GM12878 (cell line): ENCODE measurements around the gene RPP40. TPM values are rescaled to one million over a fixed set of nuclear protein-coding genes. Genes with fewer than 3 reads are reported as not detected.

ENCODE experiments used
- ATAC-seq: fragments of 200-7000 bp; cut with Tn5 transposase; 3 replicates; pipeline ENCODE4 v1.9.1; 2020; ENCODE audit warnings: mild to moderate bottlenecking, moderate library complexity
- BruUV-seq: library from RNA; stranded (reverse); fragments of 400-500 nt; replicated peaks from 2 replicates; lab custom pipeline; 2021; lab: Mats Ljungman, UMichigan
- CTCF ChIA-PET: fragments of 300-600 bp; sonication (Branson Sonifier 250); formaldehyde crosslinking; extraction: SDS; loops from one replicate; lab custom pipeline; 2021; ENCODE audit warnings: inconsistent platforms; lab: Yijun Ruan, JAX
- POLR2A ChIA-PET: fragments of 350-600 bp; formaldehyde crosslinking; extraction: SDS; loops from one replicate; lab custom pipeline; 2021; ENCODE audit warnings: inconsistent platforms; lab: Charles Lee
- RAD21 ChIA-PET: fragments of 300-600 bp; sonication (Branson Sonifier 250); formaldehyde crosslinking; loops from one replicate; lab custom pipeline; 2023; ENCODE audit warnings: antibody characterized with exemption; ENCODE audit not compliant: unreplicated experiment; lab: Charles Lee
- SMC1A ChIA-PET: fragments of 300-600 bp; sonication (Branson Sonifier 250); formaldehyde crosslinking; loops from one replicate; lab custom pipeline; 2023; ENCODE audit not compliant: unreplicated experiment, uncharacterized antibody; lab: Charles Lee
- DNase-seq: peaks from one replicate; pipeline ENCODE4 v3.0.0-alpha.2; 2011; ENCODE audit warnings: low read depth, low spot score
- FAIRE-seq: peaks from 3 replicates; lab custom pipeline; 2011; peaks lifted over from hg19 to GRCh38; lab: Jason Lieb, UNC
- H2AFZ ChIP-seq: 2 replicates; pipeline ENCODE4 v1.6.0; 2011; ENCODE audit warnings: low read depth, low read length, control low read depth; ENCODE audit not compliant: control insufficient read depth
- H3K27ac ChIP-seq: 2 replicates; pipeline ENCODE4 v1.5.1; 2011; ENCODE audit warnings: control low read depth; ENCODE audit not compliant: control insufficient read depth, insufficient read depth
- H3K27me3 ChIP-seq, 2 experiments: replicated peaks in 1 of 2; 2 replicates each; pipeline versions ENCODE4 v1.6.0 to v1.6.1; 2011; ENCODE audit warnings: low read length in 1 of 2; ENCODE audit not compliant: control insufficient read depth in 2 of 2, insufficient read depth in 2 of 2
- H3K36me3 ChIP-seq, 2 experiments: 2 replicates each; pipeline ENCODE4 v1.5.1; 2011; ENCODE audit warnings: low read length in 1 of 2; ENCODE audit not compliant: control insufficient read depth in 2 of 2, insufficient read depth in 2 of 2
- H3K4me1 ChIP-seq: 2 replicates; pipeline ENCODE4 v1.6.1; 2011; ENCODE audit warnings: mild to moderate bottlenecking, low read length, moderate library complexity, mixed read lengths; ENCODE audit not compliant: control insufficient read depth, insufficient read depth
- H3K4me2 ChIP-seq: 2 replicates; pipeline ENCODE4 v1.6.0; 2011; ENCODE audit warnings: control low read depth; ENCODE audit not compliant: control insufficient read depth, insufficient read depth
- H3K4me3 ChIP-seq: fragments of 200-600 bp; sonication (generic); 2 replicates; pipeline ENCODE4 v1.5.1; 2016
- H3K79me2 ChIP-seq: 2 replicates; pipeline ENCODE4 v1.6.0; 2011; ENCODE audit warnings: low read length; ENCODE audit not compliant: control insufficient read depth, insufficient read depth
- H3K9ac ChIP-seq: 2 replicates; pipeline ENCODE4 v1.8.0; 2011; ENCODE audit warnings: low read length, control low read depth, mixed read lengths; ENCODE audit not compliant: control insufficient read depth, insufficient read depth
- H3K9me3 ChIP-seq: replicated peaks from 3 replicates; pipeline ENCODE4 v1.5.1; 2011; ENCODE audit warnings: mild to moderate bottlenecking, low read length; ENCODE audit not compliant: control insufficient read depth, insufficient read depth
- H4K20me1 ChIP-seq: 2 replicates; pipeline ENCODE4 v1.6.0; 2011; ENCODE audit not compliant: control insufficient read depth, insufficient read depth
- ATF7 ChIP-seq: fragments of 450-650 bp; IDR thresholded peaks from 2 replicates; pipeline ENCODE4 v1.6.1; 2016; ENCODE audit warnings: low read depth, mild to moderate bottlenecking
- CBFB ChIP-seq: IDR thresholded peaks from 2 replicates; pipeline ENCODE4 v1.6.1; 2016; ENCODE audit warnings: antibody characterized with exemption, low read depth
- CHD4 ChIP-seq: fragments of 200-600 bp; sonication (generic); IDR thresholded peaks from 2 replicates; pipeline ENCODE4 v1.6.1; 2016; ENCODE audit warnings: mild to moderate bottlenecking
- CREM ChIP-seq: IDR thresholded peaks from 2 replicates; pipeline ENCODE4 v1.6.1; 2014; ENCODE audit warnings: antibody characterized with exemption, low read depth
- HDGF ChIP-seq: fragments of 450-650 bp; IDR thresholded peaks from 2 replicates; pipeline ENCODE4 v1.6.1; 2016; ENCODE audit warnings: antibody characterized with exemption
- JUNB ChIP-seq: IDR thresholded peaks from 2 replicates; pipeline ENCODE4 v1.6.1; 2016; ENCODE audit warnings: antibody characterized with exemption, mild to moderate bottlenecking
- MEF2B ChIP-seq: fragments of 450-650 bp; IDR thresholded peaks from 2 replicates; pipeline ENCODE4 v1.6.1; 2018; ENCODE audit warnings: mild to moderate bottlenecking, moderate library complexity; ENCODE audit not compliant: partially characterized antibody, poor library complexity, severe bottlenecking
- NFXL1 ChIP-seq: fragments of 450-650 bp; IDR thresholded peaks from 2 replicates; pipeline ENCODE4 v1.6.1; 2017; ENCODE audit warnings: antibody characterized with exemption, mild to moderate bottlenecking, borderline replicate concordance
- POU2F2 ChIP-seq: IDR thresholded peaks from 3 replicates; pipeline ENCODE4 v1.6.1; 2011; ENCODE audit warnings: low read depth, mild to moderate bottlenecking, low read length, borderline replicate concordance
- SREBF2 ChIP-seq: IDR thresholded peaks from 2 replicates; pipeline ENCODE4 v1.6.1; 2012; ENCODE audit warnings: mild to moderate bottlenecking, low read length
- ZNF24 ChIP-seq: fragments of 450-650 bp; IDR thresholded peaks from 2 replicates; pipeline ENCODE4 v1.6.1; 2017; ENCODE audit warnings: antibody characterized with exemption, mild to moderate bottlenecking
- whole genome bisulfite sequencing: methylation state at CpG from one replicate; pipeline ENCODE4 v1.1.6; 2016; ENCODE audit warnings: low lambda C conversion rate; ENCODE audit not compliant: insufficient replicate concordance, insufficient coverage; ENCODE audit errors: missing lambda C conversion rate; 5-methylcytosine and 5-hydroxymethylcytosine counted together
- in situ Hi-C: fragments of 300-500 bp; cut with MboI; formaldehyde crosslinking; loops from 9 replicates; pipeline ENCODE4 v1.14.3; 2018; ENCODE audit warnings: mixed read lengths
- intact Hi-C: fragments of 100-400 bp; cut with micrococcal nuclease; formaldehyde crosslinking; loops from one replicate; pipeline ENCODE4 v1.14.2; 2022; ENCODE audit not compliant: unreplicated experiment
- polyA plus RNA-seq, 11 experiments: library from polyadenylated mRNA; depleted of rRNA in 4 of 11; unstranded in 6 of 11; stranded (reverse) in 5 of 11; fragments of >200 nt; fragmentation: Nextera tagmentation in 4 of 11; fragmentation: Illumina TruSeq in 1 of 11; extraction: Ambion mirVana in 4 of 11; extraction: Trizol in 1 of 11; gene quantifications; 1 replicate in 1 of 11; 2 replicates in 10 of 11; pipeline versions ENCODE4 v1.2.1 to v1.2.3, GENCODE V29; 2011 to 2016; ENCODE audit warnings: inconsistent platforms in 2 of 11, missing spikeins in 2 of 11, low read depth in 1 of 11
- total RNA-seq, 4 experiments: library from RNA; depleted of rRNA in 3 of 4; stranded (reverse); fragments of >200 nt in 3 of 4; fragmentation: Illumina TruSeq in 1 of 4; extraction: Trizol in 1 of 4; gene quantifications; 2 replicates each; pipeline versions ENCODE4 v1.2.1 to v1.2.3, GENCODE V29; 2013 to 2021
- TF ChIP-seq, protein P1 (sequence below): IDR thresholded peaks from 2 replicates; pipeline ENCODE4 v1.6.1; 2012; ENCODE audit warnings: low read length, inconsistent platforms

RPP40 gene
- total and polyA plus RNA-seq, 10 of the 15 experiments (the other 5 are each of a cell fraction or from before 2014, with no cell fraction given): 5.6 to 46.3 (median 21.7) TPM

DNA sequence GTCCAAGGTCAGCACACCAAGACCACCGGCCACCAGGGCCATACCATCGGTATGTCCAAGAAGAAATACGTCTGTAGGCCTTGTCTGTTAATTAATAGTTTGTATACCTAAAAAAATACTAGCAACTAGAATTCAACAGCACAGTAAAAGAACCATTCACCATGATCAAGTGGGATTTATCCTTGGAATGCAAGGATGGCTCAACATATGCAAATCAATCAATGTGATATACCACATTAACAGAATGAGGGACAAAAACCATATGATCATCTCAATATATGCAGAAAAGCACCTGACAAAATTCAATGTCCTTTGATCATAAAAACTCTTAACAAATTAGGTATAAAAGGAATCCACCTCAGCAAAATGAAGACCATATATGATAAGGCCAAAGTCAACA, 24.4 kb downstream of the RPP40 start:
- Histone ChIP-seq H3K36me3 (no peaks in the 10 kb centered on the region), H3K4me1 (no peaks in the 10 kb centered on the region), H3K9ac (no peak overlapping the region), H3K27ac (no peak overlapping the region), H3K27me3 (no peaks in the 10 kb centered on the region; a peak in 1 of 4 replicates), H3K4me2 (no peak overlapping the region), H2AFZ (no peak overlapping the region), H4K20me1 (no peaks in the 10 kb centered on the region), H3K9me3 (peaks cover 1% of the 10 kb centered on the region; the same call in 1 of the 3 replicates), H3K79me2 (no peaks in the 10 kb centered on the region), H3K4me3 (no peak overlapping the region)
- intact Hi-C loops (no loop called here), in situ Hi-C loops (no loop called here)
- ChIA-PET RAD21 (no interaction called here), SMC1A (no interaction called here), CTCF (no interaction called here), POLR2A (no interaction called here)
- no peak for FAIRE-seq
- no TSS peak for BruUV-seq
- ATAC-seq: no peak
- 43% methylated on average over 3 of the region's 3 CpGs for WGBS
- DNase-seq: no peak
- TF ChIP-seq MEF2B: no peak
- TF ChIP-seq, protein P1, sequence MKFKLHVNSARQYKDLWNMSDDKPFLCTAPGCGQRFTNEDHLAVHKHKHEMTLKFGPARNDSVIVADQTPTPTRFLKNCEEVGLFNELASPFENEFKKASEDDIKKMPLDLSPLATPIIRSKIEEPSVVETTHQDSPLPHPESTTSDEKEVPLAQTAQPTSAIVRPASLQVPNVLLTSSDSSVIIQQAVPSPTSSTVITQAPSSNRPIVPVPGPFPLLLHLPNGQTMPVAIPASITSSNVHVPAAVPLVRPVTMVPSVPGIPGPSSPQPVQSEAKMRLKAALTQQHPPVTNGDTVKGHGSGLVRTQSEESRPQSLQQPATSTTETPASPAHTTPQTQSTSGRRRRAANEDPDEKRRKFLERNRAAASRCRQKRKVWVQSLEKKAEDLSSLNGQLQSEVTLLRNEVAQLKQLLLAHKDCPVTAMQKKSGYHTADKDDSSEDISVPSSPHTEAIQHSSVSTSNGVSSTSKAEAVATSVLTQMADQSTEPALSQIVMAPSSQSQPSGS: no peak
- no peak for TF ChIP-seq CBFB
- no peak for TF ChIP-seq ZNF24
- no peak for TF ChIP-seq HDGF
- no peak for TF ChIP-seq CHD4
- no peak for TF ChIP-seq POU2F2
- TF ChIP-seq JUNB: no peak
- TF ChIP-seq CREM: no peak
- TF ChIP-seq SREBF2: no peak
- TF ChIP-seq ATF7: no peak
- TF ChIP-seq NFXL1: no peak
